ENCODE data around the gene ZBTB39. TPM values are rescaled to one million over a fixed set of nuclear protein-coding genes. Genes with fewer than 3 reads are reported as not detected.
"Not testable (repeated sequence)": the region's sequence is repeated elsewhere in the genome, so short reads cannot be mapped to it uniquely, and the experiment has no call there.

ZBTB39 gene
- total and polyA plus RNA-seq, 4 donors, result 1.8 to 9.9 (median 3.0) TPM

GRCh38 chr12:56978397-56979138 lies 27.8 kb downstream of the ZBTB39 start:
- Histone ChIP-seq H3K9ac (ENCODE audit: low read depth in 1 of 2, low read length in 2 of 2) (no peak overlapping the region), H3K27me3 (ENCODE audit: control insufficient read depth in 4 of 4, insufficient read depth in 4 of 4, low read length in 3 of 4) (no peaks in the 10 kb centered on the region), H3K36me3 (ENCODE audit: control insufficient read depth in 4 of 4, insufficient read depth in 3 of 4, low read depth in 1 of 4, low read length in 3 of 4) (no peaks in the 10 kb centered on the region), H3K4me1 (ENCODE audit: control insufficient read depth in 4 of 4, insufficient read depth in 4 of 4, low read length in 3 of 4) (peaks cover 2 to 15% (median 11%) of the 10 kb centered on the region in 4 donors), H3K4me3 (ENCODE audit: low read depth in 1 of 3, low read length in 3 of 3) (no peak overlapping the region), H3K27ac (ENCODE audit: low read depth in 1 of 2, low read length in 2 of 2) (peak overlapping the region; percentile 46 to 61), H3K9me3 (ENCODE audit: control insufficient read depth in 4 of 4, low read length in 3 of 4) (no peaks in the 10 kb centered on the region)
- TF ChIP-seq SP1 (IDR thresholded peaks at IDR 0.05), result peak; percentile 40
- no peak for TF ChIP-seq GABPA (IDR thresholded peaks at IDR 0.05 in 1 of 2, conservative IDR thresholded peaks at IDR 0.05 in 1 of 2)
- no peak for TF ChIP-seq CTCF (IDR thresholded peaks at IDR 0.05; ENCODE audit: low read depth, low read length, missing input control)
- peak; percentile 72 for TF ChIP-seq FOXA1 (IDR thresholded peaks at IDR 0.05)
- no peak for TF ChIP-seq HNF4G (IDR thresholded peaks at IDR 0.05)
- TF ChIP-seq RXRA (IDR thresholded peaks at IDR 0.05), result peak; percentile 40 to 67
- TF ChIP-seq FOXA2 (IDR thresholded peaks at IDR 0.05), result peak; percentile 61
- TF ChIP-seq HNF4A (conservative IDR thresholded peaks at IDR 0.05), result peak; percentile 55 to 65
- peak; percentile 49 to 67 for TF ChIP-seq RAD21 (IDR thresholded peaks at IDR 0.05)
- TF ChIP-seq REST (IDR thresholded peaks at IDR 0.05), result peak; percentile 36
- peak; percentile 36 for TF ChIP-seq MAX (IDR thresholded peaks at IDR 0.05)
- TF ChIP-seq JUND (IDR thresholded peaks at IDR 0.05), result peak; percentile 20 to 42
- peak; percentile 80 for TF ChIP-seq ATF3 (IDR thresholded peaks at IDR 0.05)
- DNase-seq (ENCODE audit: low spot score), result peak; percentile 16
- WGBS, result 50% methylated on average over 3 of the region's 3 CpGs

- H3K9ac ChIP-seq (ENCODE audit: low read depth in 1 of 2, low read length in 2 of 2); H3K27ac ChIP-seq (ENCODE audit: low read depth in 1 of 2, low read length in 2 of 2); H3K36me3 ChIP-seq (ENCODE audit: control insufficient read depth in 4 of 4, insufficient read depth in 3 of 4, low read depth in 1 of 4, low read length in 3 of 4); H3K9me3 ChIP-seq (ENCODE audit: control insufficient read depth in 4 of 4, low read length in 3 of 4); DNase-seq (ENCODE audit: low spot score); H3K4me3 ChIP-seq (ENCODE audit: low read depth in 1 of 3, low read length in 3 of 3); H3K27me3 ChIP-seq (ENCODE audit: control insufficient read depth in 4 of 4, insufficient read depth in 4 of 4, low read length in 3 of 4): not testable (repeated sequence)
- 92% methylated on average over 4 of the region's 4 CpGs for WGBS
- peaks cover 2 to 15% (median 11%) of the 10 kb centered on the region in 4 donors for H3K4me1 ChIP-seq (ENCODE audit: control insufficient read depth in 4 of 4, insufficient read depth in 4 of 4, low read length in 3 of 4)
Observed at GRCh38 chr12:56977361-56977760, 29.0 kb downstream of the ZBTB39 start.

- WGBS, result 90% methylated on average over 3 of the region's 3 CpGs
- not testable (repeated sequence) for H3K27ac ChIP-seq (ENCODE audit: low read depth in 1 of 2, low read length in 2 of 2); H3K9me3 ChIP-seq (ENCODE audit: control insufficient read depth in 4 of 4, low read length in 3 of 4); H3K27me3 ChIP-seq (ENCODE audit: control insufficient read depth in 4 of 4, insufficient read depth in 4 of 4, low read length in 3 of 4); DNase-seq (ENCODE audit: low spot score); H3K36me3 ChIP-seq (ENCODE audit: control insufficient read depth in 4 of 4, insufficient read depth in 3 of 4, low read depth in 1 of 4, low read length in 3 of 4); H3K9ac ChIP-seq (ENCODE audit: low read depth in 1 of 2, low read length in 2 of 2); H3K4me3 ChIP-seq (ENCODE audit: low read depth in 1 of 3, low read length in 3 of 3)
- peaks cover 2 to 14% (median 10%) of the 10 kb centered on the region in 4 donors for H3K4me1 ChIP-seq (ENCODE audit: control insufficient read depth in 4 of 4, insufficient read depth in 4 of 4, low read length in 3 of 4)
Observed at GRCh38 chr12:56974224-56974623, 32.1 kb downstream of the ZBTB39 start.

- not testable (repeated sequence) for H3K9me3 ChIP-seq (ENCODE audit: control insufficient read depth in 4 of 4, low read length in 3 of 4); DNase-seq (ENCODE audit: low spot score); H3K4me3 ChIP-seq (ENCODE audit: low read depth in 1 of 3, low read length in 3 of 3); H3K4me1 ChIP-seq (ENCODE audit: control insufficient read depth in 4 of 4, insufficient read depth in 4 of 4, low read length in 3 of 4); H3K36me3 ChIP-seq (ENCODE audit: control insufficient read depth in 4 of 4, insufficient read depth in 3 of 4, low read depth in 1 of 4, low read length in 3 of 4); H3K27me3 ChIP-seq (ENCODE audit: control insufficient read depth in 4 of 4, insufficient read depth in 4 of 4, low read length in 3 of 4); H3K9ac ChIP-seq (ENCODE audit: low read depth in 1 of 2, low read length in 2 of 2); H3K27ac ChIP-seq (ENCODE audit: low read depth in 1 of 2, low read length in 2 of 2)
- WGBS, result 82% methylated on average over 6 of the region's 6 CpGs
Observed at GRCh38 chr12:56968910-56969309, 37.4 kb downstream of the ZBTB39 start.
